Uterus (tissue), 4 donors: ENCODE measurements around the gene AK2. TPM values are rescaled to one million over a fixed set of nuclear protein-coding genes. Genes with fewer than 3 reads are reported as not detected.
A peak's percentile ranks its signal among the peaks of the same experiment; 100 is the strongest.

Experiments used
- DNase-seq, 2 donors: peaks; one replicate each; pipeline ENCODE4 v3.0.0-alpha.2; 2019 to 2020
- H3K27ac ChIP-seq, 2 donors: fragments of 200-600 bp; sonication (generic); 1 replicate in 1 of 2; 2 replicates in 1 of 2; pipeline ENCODE4 v1.5.1; 2016 to 2018
- H3K27me3 ChIP-seq, 2 donors: fragments of 200-600 bp; sonication (generic); one replicate each; pipeline ENCODE4 v1.5.1; 2018 to 2019; ENCODE audit warnings: control low read depth in 1 of 2
- H3K36me3 ChIP-seq, 2 donors: fragments of 200-600 bp; sonication (generic); one replicate each; pipeline ENCODE4 v1.5.1; 2019; ENCODE audit warnings: control low read depth in 1 of 2
- H3K4me1 ChIP-seq, 2 donors: fragments of 200-600 bp; sonication (generic); one replicate each; pipeline ENCODE4 v1.5.1; 2018 to 2019; ENCODE audit warnings: control low read depth in 1 of 2
- H3K4me3 ChIP-seq, 2 donors: fragments of 200-600 bp; sonication (generic); 1 replicate in 1 of 2; 2 replicates in 1 of 2; pipeline ENCODE4 v1.5.1; 2018 to 2019; ENCODE audit warnings: mild to moderate bottlenecking in 1 of 2
- H3K9me3 ChIP-seq, 2 donors: fragments of 200-600 bp; sonication (generic); one replicate each; pipeline ENCODE4 v1.5.1; 2019; ENCODE audit warnings: control low read depth in 1 of 2
- CTCF ChIP-seq, 4 experiments: fragments of 200-600 bp in 2 of 4; fragments of 450-650 bp in 2 of 4; sonication (generic) in 2 of 4; IDR thresholded peaks; one replicate each; pipeline ENCODE4 v1.5.1; 2016 to 2019; ENCODE audit warnings: antibody characterized with exemption in 4 of 4, mild to moderate bottlenecking in 2 of 4, moderate library complexity in 1 of 4
- POLR2A ChIP-seq, 2 donors: fragments of 450-650 bp; IDR thresholded peaks; one replicate each; pipeline ENCODE4 v1.6.1; 2016; ENCODE audit warnings: antibody characterized with exemption in 2 of 2, mild to moderate bottlenecking in 1 of 2, moderate library complexity in 1 of 2
- intact Hi-C: fragments of 100-400 bp; cut with DNase I; formaldehyde crosslinking; loops from one replicate; pipeline ENCODE4 v1.15.1; 2023; ENCODE audit warnings: low total_unique reads
- total RNA-seq, 4 donors: library from RNA; depleted of rRNA in 3 of 4; stranded (reverse); fragments of >200 nt in 3 of 4; gene quantifications; one replicate each; pipeline versions ENCODE4 v1.1.0 to v1.2.4, GENCODE V29; 2014 to 2023
- donor health status: DM: yes; HTN: yes; CAD: no.

Gene AK2
- total RNA-seq, 4 donors from 2014 or later, result 47.6 to 126 (median 89.2) TPM

GRCh38 chr1:32960342-32960741 is 76.3 kb downstream of the AK2 start:
- Histone ChIP-seq H3K4me3 (no peak overlapping the region), H3K27ac (peak overlapping the region in 1 of 2 donors; percentile 96)

GRCh38 chr1:32958827-32959226 is 77.9 kb downstream of the AK2 start:
- no peaks in the 10 kb centered on the region for H3K27me3 ChIP-seq
- peak overlapping the region in 1 of 2 donors; percentile 7 for H3K27ac ChIP-seq
- intact Hi-C loops, result no loop called here
- H3K4me1 ChIP-seq, result peaks cover 0 to 4% of the 10 kb centered on the region in 2 donors
- no peak for DNase-seq
- TF ChIP-seq CTCF (IDR thresholded peaks at IDR 0.05) (no peak), POLR2A (IDR thresholded peaks at IDR 0.05) (no peak)
- H3K9me3 ChIP-seq, result no peaks in the 10 kb centered on the region
- no peaks in the 10 kb centered on the region for H3K36me3 ChIP-seq
- no peak overlapping the region for H3K4me3 ChIP-seq

More at GRCh38 chr1:32960342-32960741, 76.3 kb downstream of the AK2 start:
- Histone ChIP-seq H3K9me3 (no peaks in the 10 kb centered on the region), H3K4me1 (peaks cover 0 to 4% of the 10 kb centered on the region in 2 donors), H3K36me3 (no peaks in the 10 kb centered on the region), H3K27me3 (no peaks in the 10 kb centered on the region)
- intact Hi-C loops, result no loop called here
- DNase-seq, result no peak
- TF ChIP-seq CTCF (IDR thresholded peaks at IDR 0.05), result no peak
- TF ChIP-seq POLR2A (IDR thresholded peaks at IDR 0.05), result no peak

Other genes starting within 250 kb of the AK2 start
- 10 to 100 TPM; 15.9 to 67.7 (median 30.4) TPM for gene YARS1, start 219.5 kb downstream of the AK2 start, total RNA-seq
- 100 to 1,000 TPM in 1 of 4 donors, 10 to 100 TPM in 3; 50.2 to 168 (median 76.4) TPM for gene S100PBP, start 219.2 kb downstream of the AK2 start, total RNA-seq
- 10 to 100 TPM in 1 of 4 donors, 1 to 10 TPM in 2, not detected in 1; 1.2 to 71.1 (median 3.7) TPM for gene FNDC5, start 166.0 kb downstream of the AK2 start, total RNA-seq
- gene HPCA, start 150.4 kb downstream of the AK2 start, total RNA-seq, result under 1 TPM in 2 of 4 donors, not detected in 2; 0.76 to 0.79 TPM
- 10 to 100 TPM; 18.4 to 57.4 (median 34.8) TPM for gene TMEM54, start 135.5 kb downstream of the AK2 start, total RNA-seq
- gene RNF19B, start 72.1 kb downstream of the AK2 start, total RNA-seq, result 10 to 100 TPM; 13.2 to 23.4 (median 17.4) TPM
- 10 to 100 TPM in 2 of 4 donors, 1 to 10 TPM in 2; 1.2 to 16.1 (median 6.9) TPM for gene AZIN2, start 44.3 kb upstream of the AK2 start, total RNA-seq
- gene TRIM62, start 145.2 kb upstream of the AK2 start, total RNA-seq, result 1 to 10 TPM in 2 of 4 donors, under 1 TPM in 2; 0.26 to 9.4 (median 1.4) TPM
- gene ZNF362, start 219.6 kb upstream of the AK2 start, total RNA-seq, result 10 to 100 TPM in 3 of 4 donors, 1 to 10 TPM in 1; 9.2 to 45.3 (median 25.8) TPM